HL-60 (cell line): Measurements from ENCODE around the gene DNAAF8.

Experiments
- POLR2AphosphoS5 ChIP-seq: IDR thresholded peaks from 2 replicates; pipeline ENCODE4 v1.6.1; 2012; ENCODE audit warnings: low read depth
- TF ChIP-seq, protein P1 (sequence below): IDR thresholded peaks from one replicate; pipeline ENCODE4 v1.5.1; 2011; ENCODE audit warnings: low read length, control low read depth, inconsistent platforms; ENCODE audit not compliant: insufficient read depth

DNA sequence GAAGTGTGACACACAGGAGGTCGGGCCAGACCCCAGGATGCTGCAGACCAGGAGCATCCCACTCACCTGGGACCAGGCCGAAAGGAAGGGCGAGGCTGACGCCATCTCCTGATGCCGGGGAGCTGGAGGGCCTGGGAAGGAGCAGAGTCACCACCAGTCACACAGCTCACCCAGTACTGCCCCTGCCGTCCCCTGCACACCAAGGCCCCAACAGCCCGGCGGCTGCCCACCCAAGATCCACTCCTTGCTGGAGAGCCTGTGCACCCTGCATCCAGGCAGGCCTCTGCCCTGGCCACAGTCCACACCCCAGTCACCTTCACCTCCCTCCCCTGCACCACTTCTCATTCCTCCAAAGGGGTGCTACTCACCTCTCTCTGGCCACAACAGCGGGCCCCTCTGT lies 27.9 kb downstream of the DNAAF8 start:
- TF ChIP-seq, protein P1, sequence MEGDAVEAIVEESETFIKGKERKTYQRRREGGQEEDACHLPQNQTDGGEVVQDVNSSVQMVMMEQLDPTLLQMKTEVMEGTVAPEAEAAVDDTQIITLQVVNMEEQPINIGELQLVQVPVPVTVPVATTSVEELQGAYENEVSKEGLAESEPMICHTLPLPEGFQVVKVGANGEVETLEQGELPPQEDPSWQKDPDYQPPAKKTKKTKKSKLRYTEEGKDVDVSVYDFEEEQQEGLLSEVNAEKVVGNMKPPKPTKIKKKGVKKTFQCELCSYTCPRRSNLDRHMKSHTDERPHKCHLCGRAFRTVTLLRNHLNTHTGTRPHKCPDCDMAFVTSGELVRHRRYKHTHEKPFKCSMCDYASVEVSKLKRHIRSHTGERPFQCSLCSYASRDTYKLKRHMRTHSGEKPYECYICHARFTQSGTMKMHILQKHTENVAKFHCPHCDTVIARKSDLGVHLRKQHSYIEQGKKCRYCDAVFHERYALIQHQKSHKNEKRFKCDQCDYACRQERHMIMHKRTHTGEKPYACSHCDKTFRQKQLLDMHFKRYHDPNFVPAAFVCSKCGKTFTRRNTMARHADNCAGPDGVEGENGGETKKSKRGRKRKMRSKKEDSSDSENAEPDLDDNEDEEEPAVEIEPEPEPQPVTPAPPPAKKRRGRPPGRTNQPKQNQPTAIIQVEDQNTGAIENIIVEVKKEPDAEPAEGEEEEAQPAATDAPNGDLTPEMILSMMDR = no peak
- TF ChIP-seq POLR2AphosphoS5 = no peak
